ENCODE measurements around the gene MLLT10.

Gene MLLT10

GRCh38 chr10:21533467-21534279 is at the start of gene MLLT10:
Gene MLLT10, plus strand, starts transcription at chr10:21534232. Its CDS starts 413 bp downstream, at chr10:21534645.
- DNase-seq: peak; percentile 74 to 93 (median 82)

- no peak for DNase-seq
These were observed 46.4 kb upstream of the MLLT10 start for GRCh38 chr10:21487416-21488180.

- no peak for DNase-seq
These were observed 45.6 kb upstream of the MLLT10 start for GRCh38 chr10:21488246-21488956.

- DNase-seq: no peak
These were observed 45.0 kb upstream of the MLLT10 start for GRCh38 chr10:21488957-21489446.

- DNase-seq: no peak
These were observed 43.9 kb upstream of the MLLT10 start for GRCh38 chr10:21490028-21490710.

- DNase-seq: no peak
These were observed 43.3 kb upstream of the MLLT10 start for GRCh38 chr10:21490711-21491105.

- DNase-seq: no peak
These were observed 41.6 kb upstream of the MLLT10 start for GRCh38 chr10:21492421-21492820.

GRCh38 chr10:21493784-21494183 is 40.2 kb upstream of the MLLT10 start:
- DNase-seq: no peak

- DNase-seq: no peak
These were observed 39.6 kb upstream of the MLLT10 start for GRCh38 chr10:21494191-21495001.

- DNase-seq: no peak
These were observed 38.9 kb upstream of the MLLT10 start for GRCh38 chr10:21495002-21495751.

- peak; percentile 76 to 87 (median 82) for DNase-seq
These were observed 38.2 kb upstream of the MLLT10 start for GRCh38 chr10:21495752-21496342.

- DNase-seq: peak in 3 of 4 experiments; percentile 16 to 47 (median 44)
These were observed 37.5 kb upstream of the MLLT10 start for GRCh38 chr10:21496343-21497176.

- DNase-seq: no peak
These were observed 36.7 kb upstream of the MLLT10 start for GRCh38 chr10:21497177-21497807.

- DNase-seq: no peak
These were observed 35.7 kb upstream of the MLLT10 start for GRCh38 chr10:21498377-21498776.

- no peak for DNase-seq
These were observed 35.0 kb upstream of the MLLT10 start for GRCh38 chr10:21498986-21499385.

GRCh38 chr10:21499701-21500577 is 34.1 kb upstream of the MLLT10 start:
- no peak for DNase-seq

- DNase-seq: no peak
These were observed 33.5 kb upstream of the MLLT10 start for GRCh38 chr10:21500578-21500910.

- DNase-seq: no peak
These were observed 32.9 kb upstream of the MLLT10 start for GRCh38 chr10:21501091-21501490.

All from activated naive CD4-positive, alpha-beta T cell (primary cell).